IgD-negative memory B cell (primary cell): Measurements from ENCODE around the gene SLC19A1. TPM values are rescaled to one million over a fixed set of nuclear protein-coding genes. Genes with fewer than 3 reads are reported as not detected.

Source experiments
- H3K27ac Mint-ChIP-seq, 3 donors: one replicate each; pipeline ENCODE4 v1.8.0; 2020 to 2022; ENCODE audit warnings: mild to moderate bottlenecking in 3 of 3, mixed read lengths in 3 of 3, moderate library complexity in 1 of 3
- H3K27me3 Mint-ChIP-seq: one replicate; pipeline ENCODE4 v1.8.0; 2021; ENCODE audit warnings: mixed read lengths
- H3K36me3 Mint-ChIP-seq: one replicate; pipeline ENCODE4 v1.8.0; 2020; ENCODE audit warnings: mild to moderate bottlenecking, mixed read lengths
- H3K4me1 Mint-ChIP-seq, 3 donors: one replicate each; pipeline ENCODE4 v1.8.0; 2020 to 2022; ENCODE audit warnings: mixed read lengths in 3 of 3, mild to moderate bottlenecking in 1 of 3
- H3K4me3 Mint-ChIP-seq, 4 donors: one replicate each; pipeline ENCODE4 v1.8.0; 2020 to 2022; ENCODE audit warnings: mild to moderate bottlenecking in 4 of 4, mixed read lengths in 4 of 4, moderate library complexity in 3 of 4
- H3K9me3 Mint-ChIP-seq, 3 donors: one replicate each; pipeline ENCODE4 v1.8.0; 2020 to 2021; ENCODE audit warnings: mixed read lengths in 3 of 3, mild to moderate bottlenecking in 1 of 3
- polyA plus RNA-seq: library from polyadenylated mRNA; unstranded; fragments of 300-500 nt; fragmentation: Illumina TruSeq; gene quantifications from one replicate; pipeline ENCODE4 v1.2.3, GENCODE V29; 2021

Gene SLC19A1
- polyA plus RNA-seq, 1 donor from 2014 or later, result 15.2 TPM

DNA sequence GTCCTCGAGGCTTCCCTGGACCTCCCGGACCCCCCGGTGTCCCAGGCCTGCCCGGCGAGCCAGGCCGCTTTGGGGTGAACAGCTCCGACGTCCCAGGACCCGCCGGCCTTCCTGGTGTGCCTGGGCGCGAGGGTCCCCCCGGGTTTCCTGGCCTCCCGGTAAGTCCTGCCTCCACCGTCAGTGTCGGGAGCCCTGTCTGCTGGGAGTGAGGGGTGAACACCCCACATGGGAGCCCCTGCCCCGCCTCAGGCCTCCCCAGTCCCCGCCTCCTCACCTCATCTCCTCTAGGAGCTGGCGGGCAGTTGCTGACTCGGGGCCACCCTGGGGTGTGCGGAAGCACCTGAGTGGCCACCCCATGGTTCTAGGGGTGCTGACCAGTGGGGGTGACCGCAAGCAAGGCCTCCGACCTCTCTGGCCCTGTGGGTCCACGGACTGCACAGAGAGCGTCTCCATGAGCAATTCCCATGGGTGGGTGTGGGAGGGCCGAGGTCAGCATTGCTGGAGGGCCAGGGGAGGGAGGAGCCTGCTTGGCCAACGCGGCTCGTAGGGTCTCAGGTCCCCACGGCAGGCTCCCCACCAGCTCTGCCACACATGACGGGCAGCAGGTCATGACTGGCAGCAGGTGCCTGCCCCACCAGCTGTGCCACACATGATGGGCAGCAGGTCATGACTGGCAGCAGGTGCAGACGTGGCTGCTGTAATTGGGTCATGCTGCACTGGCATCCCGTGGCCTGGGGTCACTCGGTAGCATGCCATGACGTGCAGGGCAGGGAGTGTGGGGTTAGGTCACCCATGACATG, 61.3 kb downstream of the SLC19A1 start:
- Mint-ChIP-seq H3K27ac (no peak overlapping the region), H3K36me3 (peaks cover 4% of the 10 kb centered on the region), H3K4me1 (peaks cover 18 to 28% (median 22%) of the 10 kb centered on the region in 3 donors)

DNA sequence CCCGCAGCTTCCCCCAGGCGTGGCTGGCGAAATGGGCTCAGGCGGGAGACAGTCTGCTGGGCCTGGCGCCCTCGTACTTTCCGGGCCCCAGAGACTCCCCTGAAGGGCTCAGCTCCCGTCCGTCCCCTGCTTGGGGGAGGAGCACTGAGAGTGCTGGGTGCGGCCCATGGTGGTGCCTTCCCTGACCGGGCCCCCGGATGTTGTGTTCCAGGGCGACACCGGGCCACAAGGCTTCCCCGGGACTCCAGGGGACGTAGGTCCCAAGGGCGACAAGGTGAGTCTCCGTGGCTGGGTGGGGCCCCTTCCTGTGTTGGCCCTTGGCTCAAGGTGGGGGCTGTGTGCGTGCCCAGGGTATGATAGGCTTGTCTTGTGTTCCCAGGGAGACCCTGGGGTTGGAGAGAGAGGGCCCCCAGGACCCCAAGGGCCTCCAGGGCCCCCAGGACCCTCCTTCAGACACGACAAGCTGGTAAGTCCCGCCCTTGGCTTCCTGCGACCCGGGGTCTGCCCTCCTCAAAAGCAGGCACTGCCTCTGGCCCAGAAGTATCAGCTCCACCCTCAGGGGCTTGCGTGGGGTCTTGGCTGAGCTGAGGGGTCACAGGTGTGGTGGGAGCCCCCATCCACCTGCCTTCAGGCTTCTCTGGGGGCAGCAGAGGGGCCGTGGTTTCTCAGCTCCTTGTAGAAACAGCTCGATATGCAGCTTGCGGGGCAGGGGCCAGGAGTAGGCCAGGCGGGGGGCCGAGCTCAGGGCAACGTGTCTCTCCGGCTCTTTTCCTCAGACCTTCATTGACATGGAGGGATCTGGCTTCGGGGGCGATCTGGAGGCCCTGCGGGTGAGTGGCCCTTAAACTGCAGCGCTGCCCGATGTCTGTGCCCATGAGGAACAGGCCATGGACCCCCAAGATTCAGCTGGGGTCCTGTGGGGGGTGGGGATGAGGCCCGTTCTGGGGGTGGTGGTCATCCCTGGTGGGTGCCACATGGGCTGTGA, 62.3 kb downstream of the SLC19A1 start:
- H3K27ac Mint-ChIP-seq, result no peak overlapping the region
- H3K4me1 Mint-ChIP-seq, result peaks cover 18 to 28% (median 22%) of the 10 kb centered on the region in 3 donors
- peak overlapping the region; percentile 0 to 87 (median 49) for H3K4me3 Mint-ChIP-seq
- no peaks in the 10 kb centered on the region for H3K27me3 Mint-ChIP-seq
- peaks cover 4% of the 10 kb centered on the region for H3K36me3 Mint-ChIP-seq
- no peaks in the 10 kb centered on the region for H3K9me3 Mint-ChIP-seq

More for the DNA sequence above, 61.3 kb downstream of the SLC19A1 start:
- Mint-ChIP-seq H3K9me3 (no peaks in the 10 kb centered on the region), H3K27me3 (no peaks in the 10 kb centered on the region), H3K4me3 (peak overlapping the region in 1 of 4 donors; percentile 67)

DNA sequence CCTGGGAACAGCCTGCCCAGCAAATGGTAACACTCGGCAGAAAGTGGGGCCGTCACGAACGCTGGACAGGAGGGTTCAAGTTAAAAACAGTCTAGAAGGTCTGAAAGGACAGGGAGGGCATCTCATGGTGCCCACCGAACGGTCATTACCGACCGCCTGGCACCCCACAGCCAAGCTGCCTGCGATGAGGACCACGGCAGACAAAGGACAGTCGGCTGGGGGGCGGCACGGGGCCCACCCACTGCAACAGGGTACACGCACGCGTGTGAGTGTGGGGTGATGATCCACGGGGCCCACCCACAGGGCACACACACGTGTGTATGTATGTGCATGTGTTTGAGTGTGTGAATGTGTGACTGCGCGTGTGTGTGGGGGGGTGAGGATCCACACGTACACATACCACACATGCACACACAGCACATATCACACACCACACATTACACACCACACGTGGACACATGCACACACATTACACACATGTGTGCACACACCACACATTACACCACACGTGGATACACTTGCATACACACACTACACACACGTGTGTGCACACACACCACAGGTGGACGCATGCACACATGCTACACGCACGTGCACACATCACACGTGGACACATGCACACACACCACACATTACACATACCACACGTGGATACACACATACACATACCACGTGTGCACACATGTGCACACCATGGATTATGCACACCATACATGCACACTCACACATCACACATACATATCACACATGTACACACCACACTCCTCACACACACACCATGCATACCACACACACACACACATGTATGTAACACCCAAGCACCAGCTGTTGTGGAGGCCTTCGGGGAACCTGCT, 63.2 kb downstream of the SLC19A1 start:
- Mint-ChIP-seq H3K36me3 (peaks cover 4% of the 10 kb centered on the region), H3K27ac (peak overlapping the region; percentile 74 to 94 (median 94)), H3K9me3 (no peaks in the 10 kb centered on the region), H3K27me3 (no peaks in the 10 kb centered on the region), H3K4me1 (peaks cover 18 to 28% (median 22%) of the 10 kb centered on the region in 3 donors), H3K4me3 (peak overlapping the region; percentile 65 to 92 (median 79))

DNA sequence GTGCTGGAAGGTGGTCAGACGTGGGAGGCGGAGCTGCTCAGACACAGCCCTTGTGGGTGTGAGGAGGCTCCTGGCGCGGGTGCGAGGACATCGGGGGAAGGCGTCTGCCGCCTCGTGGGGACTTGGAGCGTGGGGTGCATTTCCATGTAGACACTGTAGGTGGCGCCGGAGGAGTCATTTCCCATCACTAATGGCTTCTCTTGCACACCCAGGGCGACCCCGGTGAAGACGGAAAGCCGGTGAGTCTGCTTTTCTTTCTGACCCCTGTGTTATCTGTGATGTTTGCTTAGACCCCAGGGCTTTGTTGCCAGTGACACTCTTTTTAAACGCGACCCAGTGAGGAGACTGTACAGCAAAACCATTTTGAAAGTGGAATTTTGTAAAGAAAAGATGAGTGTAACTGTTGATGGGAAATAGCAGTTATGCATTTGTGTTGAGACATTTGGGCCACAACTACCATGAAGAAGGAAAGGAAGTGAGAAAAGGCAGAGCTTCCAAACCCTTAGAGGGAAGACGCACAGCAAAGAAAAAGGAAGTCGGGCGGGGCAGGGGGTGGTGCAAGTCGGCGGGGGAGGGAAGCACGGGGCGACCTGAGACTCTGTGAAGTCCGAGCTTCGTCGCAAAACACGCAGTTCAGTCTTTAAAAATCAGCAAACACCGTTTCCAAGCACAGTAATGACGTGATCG, 64.0 kb downstream of the SLC19A1 start:
- H3K27me3 Mint-ChIP-seq, result no peaks in the 10 kb centered on the region
- no peaks in the 10 kb centered on the region for H3K9me3 Mint-ChIP-seq
- peak overlapping the region; percentile 74 to 94 (median 94) for H3K27ac Mint-ChIP-seq
- peak overlapping the region; percentile 69 to 92 (median 86) for H3K4me3 Mint-ChIP-seq
- peaks cover 4% of the 10 kb centered on the region for H3K36me3 Mint-ChIP-seq
- H3K4me1 Mint-ChIP-seq, result peaks cover 18 to 24% (median 22%) of the 10 kb centered on the region in 3 donors

DNA sequence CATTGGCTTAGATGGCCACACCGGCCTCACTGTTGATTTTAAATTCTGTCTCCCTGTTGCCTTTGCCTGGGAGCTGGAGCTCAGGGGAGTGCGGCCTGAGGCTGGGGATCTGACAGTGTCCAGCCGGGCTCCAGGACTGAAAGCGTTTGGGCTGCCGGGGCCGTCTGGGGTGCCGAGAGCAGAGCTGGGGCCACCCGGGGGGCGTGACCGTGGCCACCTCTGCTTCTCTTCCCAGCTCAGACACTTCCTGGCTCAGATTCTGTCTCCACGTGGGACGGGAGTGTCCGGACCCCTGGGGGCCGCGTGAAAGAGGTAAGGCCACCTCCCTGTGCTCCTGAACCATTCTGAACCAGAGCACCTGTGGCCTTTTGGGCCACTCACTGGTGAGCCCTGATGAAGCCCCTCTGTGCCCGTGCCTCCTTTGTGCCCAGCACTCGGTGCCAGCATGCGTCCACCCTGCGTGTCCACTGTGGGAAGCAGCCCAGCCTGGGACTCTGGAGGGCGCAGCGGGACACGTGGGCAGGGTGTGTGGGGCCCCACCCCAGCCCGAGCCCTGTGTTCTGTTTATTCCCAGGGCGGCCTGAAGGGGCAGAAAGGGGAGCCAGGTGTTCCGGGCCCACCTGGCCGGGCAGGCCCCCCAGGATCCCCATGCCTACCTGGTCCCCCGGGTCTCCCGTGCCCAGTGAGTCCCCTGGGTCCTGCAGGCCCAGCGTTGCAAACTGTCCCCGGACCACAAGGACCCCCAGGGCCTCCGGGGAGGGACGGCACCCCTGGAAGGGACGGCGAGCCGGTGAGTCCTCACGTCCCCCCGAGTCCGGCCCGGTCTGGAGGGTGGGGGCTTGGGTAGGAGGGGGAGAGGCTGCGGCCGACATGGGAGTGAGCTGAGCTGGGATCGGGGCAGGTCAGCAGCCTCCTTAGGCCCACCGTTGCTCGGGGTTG, 64.8 kb downstream of the SLC19A1 start:
- Mint-ChIP-seq H3K36me3 (peaks cover 4% of the 10 kb centered on the region), H3K27me3 (no peaks in the 10 kb centered on the region), H3K4me3 (peak overlapping the region; percentile 69 to 92 (median 86)), H3K27ac (peak overlapping the region; percentile 74 to 94 (median 94)), H3K9me3 (no peaks in the 10 kb centered on the region), H3K4me1 (peaks cover 13 to 21% (median 19%) of the 10 kb centered on the region in 3 donors)

DNA sequence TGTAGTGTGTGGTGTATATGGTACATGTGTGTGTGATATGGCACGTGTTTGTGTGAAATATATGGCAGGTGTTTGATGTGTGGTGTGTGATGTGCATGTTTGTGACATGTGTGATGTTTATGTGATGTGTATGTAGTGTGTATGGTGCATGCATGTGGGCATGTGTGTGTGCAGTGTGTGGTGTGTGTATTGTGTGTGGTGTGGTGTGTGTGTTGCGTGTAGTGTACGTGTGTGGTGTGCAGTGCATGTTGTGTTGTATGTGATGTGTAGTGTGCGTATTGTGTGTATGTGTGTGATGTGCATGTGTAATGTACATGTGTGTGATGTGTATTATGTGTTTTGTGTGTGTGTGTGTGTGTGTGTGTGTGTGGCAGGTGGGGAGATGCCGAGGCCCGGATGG, 65.7 kb downstream of the SLC19A1 start:
- H3K27me3 Mint-ChIP-seq, result no peaks in the 10 kb centered on the region
- peak overlapping the region in 3 of 4 donors; percentile 7 to 48 (median 14) for H3K4me3 Mint-ChIP-seq
- peaks cover 4% of the 10 kb centered on the region for H3K36me3 Mint-ChIP-seq
- peaks cover 13 to 21% (median 19%) of the 10 kb centered on the region in 3 donors for H3K4me1 Mint-ChIP-seq
- no peaks in the 10 kb centered on the region for H3K9me3 Mint-ChIP-seq
- peak overlapping the region in 1 of 3 donors; percentile 72 for H3K27ac Mint-ChIP-seq

DNA sequence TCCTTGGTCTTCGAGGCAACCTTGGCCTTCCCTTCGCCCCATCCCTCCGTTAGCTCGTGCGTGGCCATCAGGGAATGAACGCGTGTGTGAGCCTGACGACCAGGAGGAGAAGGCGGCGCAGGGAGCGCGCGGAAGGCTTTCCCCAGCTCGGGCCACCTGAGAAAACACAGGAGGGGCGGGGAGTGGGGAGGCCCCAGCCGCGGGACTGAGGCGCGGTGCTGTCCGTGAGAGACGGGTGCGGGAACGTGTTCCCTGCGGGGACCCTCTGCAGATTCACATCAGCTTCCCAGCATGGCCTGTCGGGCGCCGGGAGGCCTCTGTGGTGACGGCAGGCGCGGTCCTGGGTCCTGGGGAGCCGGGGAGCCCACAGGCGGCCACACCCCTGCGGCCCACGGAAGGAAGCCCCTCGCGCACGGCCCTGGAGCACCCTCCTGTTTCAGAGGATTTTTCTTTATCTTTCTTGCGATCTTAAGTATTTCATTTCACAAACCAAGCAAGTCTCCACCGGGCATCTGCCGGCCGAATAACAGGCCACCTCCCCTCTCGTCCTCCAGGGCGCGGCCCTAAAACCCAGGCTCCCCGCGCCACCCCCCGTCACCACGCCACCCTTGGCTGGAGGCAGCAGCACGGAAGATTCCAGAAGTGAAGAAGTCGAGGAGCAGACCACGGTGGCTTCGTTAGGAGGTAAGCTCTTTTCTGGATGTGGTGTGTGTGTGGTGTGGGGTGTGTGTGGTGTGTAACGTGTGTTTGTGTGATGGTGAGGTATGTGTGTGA, 66.3 kb downstream of the SLC19A1 start:
- Mint-ChIP-seq H3K9me3 (no peaks in the 10 kb centered on the region), H3K36me3 (peaks cover 4% of the 10 kb centered on the region), H3K27ac (no peak overlapping the region), H3K27me3 (no peaks in the 10 kb centered on the region), H3K4me3 (peak overlapping the region in 3 of 4 donors; percentile 14 to 48 (median 15)), H3K4me1 (peaks cover 13 to 23% (median 22%) of the 10 kb centered on the region in 3 donors)

DNA sequence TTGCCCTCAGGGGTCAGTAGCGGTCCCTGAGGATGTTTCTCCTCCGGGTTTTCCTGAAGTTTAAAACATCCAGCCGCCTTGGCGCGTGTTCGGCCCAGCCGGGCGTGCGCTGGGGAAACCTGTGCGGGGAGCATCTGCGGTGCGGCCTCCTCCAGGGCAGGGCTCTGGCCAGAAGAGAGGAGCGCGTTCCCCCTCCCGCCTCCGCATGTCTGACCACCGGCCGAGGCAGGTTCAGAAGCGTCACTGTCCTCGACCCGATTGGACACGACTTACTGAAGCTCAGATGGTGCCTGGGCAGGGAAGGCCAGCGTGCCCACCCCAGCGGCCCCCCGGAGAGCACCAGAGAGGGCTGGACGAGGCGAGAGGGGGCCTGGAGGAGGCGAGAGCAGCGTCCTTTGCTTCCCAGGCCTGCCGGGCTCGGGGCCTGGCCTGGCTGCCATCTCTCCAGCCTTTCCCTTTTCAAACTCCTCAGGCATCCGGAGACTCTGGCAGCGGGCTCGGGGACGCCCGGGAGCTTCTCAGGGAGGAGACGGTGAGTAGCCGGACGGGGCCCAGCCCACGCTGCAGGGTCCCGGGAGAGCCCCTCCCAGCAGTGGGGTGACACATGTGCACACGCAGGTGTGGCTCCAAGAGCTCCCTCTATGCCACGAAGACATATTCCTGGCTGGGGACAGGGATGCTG, 67.1 kb downstream of the SLC19A1 start:
- H3K36me3 Mint-ChIP-seq, result peaks cover 4% of the 10 kb centered on the region

DNA sequence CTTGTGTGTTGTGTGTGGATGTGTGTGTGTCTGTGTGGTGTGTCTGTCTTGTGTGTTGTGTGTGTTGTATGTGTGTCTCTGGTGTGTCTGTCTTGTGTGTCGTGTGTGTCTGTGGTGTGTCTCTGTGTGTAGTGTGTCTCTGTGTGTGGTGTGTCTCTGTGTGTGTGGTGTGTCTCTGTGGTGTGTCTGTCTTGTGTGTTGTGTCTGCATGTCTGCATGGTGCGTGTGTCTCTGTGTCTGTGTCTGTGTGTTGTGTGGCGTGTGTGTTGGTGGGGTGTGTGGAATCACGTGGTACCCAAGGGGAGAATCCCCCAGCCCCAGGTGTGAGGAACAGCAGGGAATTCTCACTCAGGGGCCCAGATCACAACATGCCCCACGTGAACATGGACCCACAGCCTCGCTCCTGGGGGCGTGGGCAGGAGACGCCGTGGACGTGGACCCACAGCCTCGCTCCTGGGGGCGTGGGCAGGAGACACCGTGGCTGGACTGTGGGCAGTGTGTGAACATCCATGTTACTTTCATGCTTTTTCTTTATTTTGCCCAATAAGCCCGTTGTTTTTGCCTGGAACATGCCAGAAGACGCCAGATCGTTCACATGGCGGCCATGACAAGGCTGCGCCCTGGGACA, 67.8 kb downstream of the SLC19A1 start:
- peak overlapping the region in 1 of 3 donors; percentile 51 for H3K27ac Mint-ChIP-seq
- peaks cover 19 to 24% (median 23%) of the 10 kb centered on the region in 3 donors for H3K4me1 Mint-ChIP-seq
- peaks cover 4% of the 10 kb centered on the region for H3K36me3 Mint-ChIP-seq
- peak overlapping the region in 1 of 4 donors; percentile 59 for H3K4me3 Mint-ChIP-seq
- no peaks in the 10 kb centered on the region for H3K27me3 Mint-ChIP-seq
- H3K9me3 Mint-ChIP-seq, result no peaks in the 10 kb centered on the region

More for the DNA sequence above, 67.1 kb downstream of the SLC19A1 start:
- Mint-ChIP-seq H3K4me1 (peaks cover 16 to 23% (median 22%) of the 10 kb centered on the region in 3 donors), H3K27ac (no peak overlapping the region), H3K9me3 (no peaks in the 10 kb centered on the region), H3K4me3 (no peak overlapping the region), H3K27me3 (no peaks in the 10 kb centered on the region)

DNA sequence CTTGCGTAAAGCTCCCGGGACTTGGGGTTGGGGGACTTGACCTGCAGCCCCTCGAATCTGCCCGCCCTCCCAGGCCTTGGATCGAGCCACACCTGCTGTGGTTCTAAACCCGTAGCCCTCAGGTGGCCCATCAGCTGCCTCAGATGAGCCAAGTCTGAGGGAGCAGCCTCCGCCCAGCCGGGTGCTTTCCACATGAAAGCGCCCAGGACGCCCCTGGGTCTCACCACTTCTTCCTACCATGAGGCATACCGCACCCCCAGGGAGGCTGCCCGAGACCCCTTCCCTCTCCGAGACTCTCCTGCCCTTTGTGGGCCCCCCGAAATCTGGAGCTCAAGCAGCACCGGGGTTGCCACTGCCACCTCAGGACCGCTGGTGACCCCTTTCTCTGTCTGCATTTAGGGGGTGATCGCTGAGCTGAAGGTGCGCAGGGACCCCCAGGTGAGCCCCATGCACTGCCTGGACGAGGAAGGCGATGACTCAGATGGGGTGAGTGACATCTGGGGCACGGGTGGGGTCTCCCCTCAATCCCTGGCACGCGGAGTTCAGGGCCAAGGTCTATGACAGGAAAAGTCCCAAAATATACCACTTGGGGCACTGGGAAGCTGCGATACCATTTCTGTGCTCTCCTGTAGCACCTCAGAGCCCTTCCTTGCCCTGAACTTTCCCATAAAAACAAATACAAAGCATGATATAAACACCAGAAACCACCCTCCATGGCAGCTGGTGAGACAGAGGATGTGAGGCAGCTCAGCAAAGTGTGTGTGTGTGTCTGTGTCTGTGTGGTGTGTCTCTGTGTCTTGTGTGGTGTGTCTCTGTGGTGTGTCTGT, 68.5 kb downstream of the SLC19A1 start:
- peaks cover 17 to 19% (median 19%) of the 10 kb centered on the region in 3 donors for H3K4me1 Mint-ChIP-seq
- no peaks in the 10 kb centered on the region for H3K9me3 Mint-ChIP-seq
- H3K36me3 Mint-ChIP-seq, result no peaks in the 10 kb centered on the region
- no peaks in the 10 kb centered on the region for H3K27me3 Mint-ChIP-seq
- no peak overlapping the region for H3K4me3 Mint-ChIP-seq
- peak overlapping the region in 1 of 3 donors; percentile 51 for H3K27ac Mint-ChIP-seq
